ENCODE measurements around the gene TRIM33. TPM values are rescaled to one million over a fixed set of nuclear protein-coding genes. Genes with fewer than 3 reads are reported as not detected.
"Not testable (repeated sequence)": the region's sequence is repeated elsewhere in the genome, so short reads cannot be mapped to it uniquely, and the experiment has no call there.

The TRIM33 gene
- total RNA-seq, 3 donors from 2014 or later (not counting 1 experiment from before 2014, with no cell fraction given), result 70.6 to 91.5 (median 86.1) TPM

DNA sequence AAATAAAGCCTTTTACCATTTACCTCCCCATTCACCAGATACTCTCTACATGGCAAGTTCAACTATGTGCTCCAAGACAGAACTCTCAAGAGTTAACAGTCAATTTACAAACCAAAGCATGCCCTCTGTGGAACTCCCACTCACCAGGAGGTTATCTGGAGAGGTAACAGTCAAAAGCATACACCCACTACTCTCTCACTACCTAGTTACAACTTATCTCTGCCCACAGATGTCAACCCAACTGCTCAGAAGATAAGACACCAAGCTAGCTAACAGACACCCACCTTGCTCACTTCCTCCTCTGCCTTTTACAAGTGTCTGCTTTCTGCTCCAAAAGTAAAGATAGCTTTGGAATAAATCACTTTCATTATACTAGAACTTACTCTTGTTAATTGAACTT, 131.0 kb downstream of the TRIM33 start:
- H3K9me3 Mint-ChIP-seq, result peaks cover 2 to 6% of the 10 kb centered on the region in 2 donors
- intact Hi-C loops (cut with micrococcal nuclease), result no loop called here

GRCh38 chr1:114379358-114379757, 131.6 kb downstream of the TRIM33 start:
- no peaks in the 10 kb centered on the region for H3K27me3 ChIP-seq (ENCODE audit: control insufficient read depth, insufficient read depth, low read length)
- no peak for TF ChIP-seq CTCF (IDR thresholded peaks at IDR 0.05)
- peaks cover 0 to 4% of the 10 kb centered on the region in 2 donors for H3K27me3 Mint-ChIP-seq (ENCODE audit: low read depth in 2 of 2)
- 93% methylated on average over 2 of the region's 2 CpGs for WGBS (ENCODE audit: insufficient coverage)
- no peak overlapping the region for H3K27ac ChIP-seq (ENCODE audit: low read length)
- H3K36me3 ChIP-seq (ENCODE audit: control insufficient read depth, insufficient read depth, low read length), result no peaks in the 10 kb centered on the region
- ATAC-seq (no peak), DNase-seq (no peak)
- H3K36me3 Mint-ChIP-seq, result peaks cover 17% of the 10 kb centered on the region
- peaks cover 2 to 6% of the 10 kb centered on the region in 2 donors for H3K9me3 Mint-ChIP-seq
- H3K4me1 Mint-ChIP-seq, result no peaks in the 10 kb centered on the region
- H3K4me3 Mint-ChIP-seq, result no peak overlapping the region
- intact Hi-C loops (cut with micrococcal nuclease), result no loop called here
- no peak overlapping the region for H3K4me3 ChIP-seq (ENCODE audit: low read length)
- no peaks in the 10 kb centered on the region for H3K4me1 ChIP-seq (ENCODE audit: control insufficient read depth, insufficient read depth, low read length)
- H3K27ac Mint-ChIP-seq, result no peak overlapping the region
- H3K9me3 ChIP-seq (ENCODE audit: control insufficient read depth, insufficient read depth, low read length), result peaks cover 10% of the 10 kb centered on the region

More for the DNA sequence above, 131.0 kb downstream of the TRIM33 start:
- Histone ChIP-seq H3K9me3 (ENCODE audit: control insufficient read depth, insufficient read depth, low read length) (peaks cover 10% of the 10 kb centered on the region), H3K27me3 (ENCODE audit: control insufficient read depth, insufficient read depth, low read length) (no peaks in the 10 kb centered on the region), H3K4me1 (ENCODE audit: control insufficient read depth, insufficient read depth, low read length) (no peaks in the 10 kb centered on the region), H3K36me3 (ENCODE audit: control insufficient read depth, insufficient read depth, low read length) (no peaks in the 10 kb centered on the region), H3K4me3 (ENCODE audit: low read length) (no peak overlapping the region), H3K27ac (ENCODE audit: low read length) (no peak overlapping the region)
- TF ChIP-seq CTCF (IDR thresholded peaks at IDR 0.05), result no peak
- H3K27me3 Mint-ChIP-seq (ENCODE audit: low read depth in 2 of 2), result peaks cover 0 to 4% of the 10 kb centered on the region in 2 donors
- no peak overlapping the region for H3K4me3 Mint-ChIP-seq
- ATAC-seq (no peak), DNase-seq (no peak)
- H3K4me1 Mint-ChIP-seq, result no peaks in the 10 kb centered on the region
- H3K27ac Mint-ChIP-seq, result no peak overlapping the region
- H3K36me3 Mint-ChIP-seq, result peaks cover 23% of the 10 kb centered on the region

DNA sequence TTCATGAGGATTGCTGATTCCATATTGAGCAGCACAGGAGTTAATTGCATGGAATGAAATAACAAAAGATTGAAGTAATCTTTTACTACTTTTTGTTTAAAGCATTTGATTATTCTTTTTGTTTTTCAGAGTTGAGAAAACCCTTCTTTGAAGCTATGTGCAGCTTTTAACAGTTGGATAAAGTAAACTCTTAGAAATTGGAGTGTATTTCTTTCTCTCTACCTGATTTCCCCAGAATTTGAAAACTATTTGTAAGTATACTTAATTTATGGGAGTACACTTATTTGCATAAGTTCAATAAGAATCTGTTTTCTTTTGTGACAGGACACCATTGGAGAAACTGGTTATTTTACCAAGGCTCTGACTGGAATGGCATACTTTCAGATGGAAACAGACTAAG, 133.6 kb downstream of the TRIM33 start:
- no peaks in the 10 kb centered on the region for H3K27me3 ChIP-seq (ENCODE audit: control insufficient read depth, insufficient read depth, low read length)
- H3K36me3 ChIP-seq (ENCODE audit: control insufficient read depth, insufficient read depth, low read length), result no peaks in the 10 kb centered on the region
- no peak overlapping the region for H3K4me3 Mint-ChIP-seq
- H3K4me3 ChIP-seq (ENCODE audit: low read length), result no peak overlapping the region
- peaks cover 0 to 4% of the 10 kb centered on the region in 2 donors for H3K27me3 Mint-ChIP-seq (ENCODE audit: low read depth in 2 of 2)
- no peak overlapping the region for H3K27ac Mint-ChIP-seq
- H3K36me3 Mint-ChIP-seq, result peaks cover 16% of the 10 kb centered on the region
- no peaks in the 10 kb centered on the region for H3K4me1 Mint-ChIP-seq
- TF ChIP-seq CTCF (IDR thresholded peaks at IDR 0.05), result no peak
- DNase-seq (no peak), ATAC-seq (no peak)
- no peaks in the 10 kb centered on the region for H3K4me1 ChIP-seq (ENCODE audit: control insufficient read depth, insufficient read depth, low read length)
- peaks cover 6% of the 10 kb centered on the region for H3K9me3 ChIP-seq (ENCODE audit: control insufficient read depth, insufficient read depth, low read length)
- H3K27ac ChIP-seq (ENCODE audit: low read length), result no peak overlapping the region
- intact Hi-C loops (cut with micrococcal nuclease), result no loop called here
- H3K9me3 Mint-ChIP-seq, result peaks cover 0 to 8% of the 10 kb centered on the region in 2 donors

DNA sequence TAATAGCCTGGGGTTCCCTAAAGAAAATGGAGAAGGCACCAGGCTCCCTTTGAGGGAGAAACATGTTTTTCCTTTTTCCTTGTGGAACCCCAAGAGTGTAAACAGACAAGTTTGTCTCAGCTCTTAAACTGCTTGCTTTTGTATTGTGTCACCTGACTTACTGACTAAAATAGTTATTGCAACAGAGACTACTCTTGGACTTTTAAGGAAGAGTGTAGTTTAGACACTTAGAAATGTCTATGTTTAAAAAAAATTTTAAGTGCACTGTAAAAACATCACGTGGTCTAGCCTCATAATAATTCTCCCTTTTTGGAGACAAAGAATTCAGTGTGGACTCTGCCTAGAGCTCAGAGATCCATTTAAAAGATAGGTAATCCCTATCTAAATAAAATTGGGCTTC, 141.1 kb downstream of the TRIM33 start:
- H3K36me3 ChIP-seq (ENCODE audit: control insufficient read depth, insufficient read depth, low read length), result no peaks in the 10 kb centered on the region
- no peak overlapping the region for H3K4me3 Mint-ChIP-seq
- no peak for ATAC-seq
- no peaks in the 10 kb centered on the region for H3K36me3 Mint-ChIP-seq
- no peaks in the 10 kb centered on the region for H3K4me1 Mint-ChIP-seq
- H3K9me3 Mint-ChIP-seq, result peaks cover 0 to 7% of the 10 kb centered on the region in 2 donors
- H3K27ac ChIP-seq (ENCODE audit: low read length), result no peak overlapping the region
- H3K4me3 ChIP-seq (ENCODE audit: low read length), result no peak overlapping the region
- WGBS (ENCODE audit: insufficient coverage), result 78% methylated on average over 1 of the region's 1 CpG
- no peak overlapping the region for H3K27ac Mint-ChIP-seq
- no peaks in the 10 kb centered on the region for H3K27me3 ChIP-seq (ENCODE audit: control insufficient read depth, insufficient read depth, low read length)
- intact Hi-C loops (cut with micrococcal nuclease), result no loop called here
- H3K27me3 Mint-ChIP-seq (ENCODE audit: low read depth in 2 of 2), result peaks cover 0 to 4% of the 10 kb centered on the region in 2 donors
- TF ChIP-seq CTCF (IDR thresholded peaks at IDR 0.05), result no peak
- no peaks in the 10 kb centered on the region for H3K4me1 ChIP-seq (ENCODE audit: control insufficient read depth, insufficient read depth, low read length)
- no peak for DNase-seq
- H3K9me3 ChIP-seq (ENCODE audit: control insufficient read depth, insufficient read depth, low read length), result peaks cover 11% of the 10 kb centered on the region

GRCh38 chr1:114369266-114369919, 141.6 kb downstream of the TRIM33 start:
- H3K4me3 Mint-ChIP-seq; H3K36me3 ChIP-seq (ENCODE audit: control insufficient read depth, insufficient read depth, low read length); H3K36me3 Mint-ChIP-seq; H3K27ac Mint-ChIP-seq; H3K4me1 ChIP-seq (ENCODE audit: control insufficient read depth, insufficient read depth, low read length); H3K4me3 ChIP-seq (ENCODE audit: low read length); H3K4me1 Mint-ChIP-seq; H3K9me3 Mint-ChIP-seq; intact Hi-C loops (cut with micrococcal nuclease); H3K27me3 Mint-ChIP-seq (ENCODE audit: low read depth in 2 of 2); H3K27me3 ChIP-seq (ENCODE audit: control insufficient read depth, insufficient read depth, low read length); ATAC-seq; H3K27ac ChIP-seq (ENCODE audit: low read length); DNase-seq: not testable (repeated sequence)
- peaks cover 13% of the 10 kb centered on the region for H3K9me3 ChIP-seq (ENCODE audit: control insufficient read depth, insufficient read depth, low read length)
- 81% methylated on average over 4 of the region's 5 CpGs for WGBS (ENCODE audit: insufficient coverage)
